HG03378 (cell line): ENCODE data around the gene TRMT1.
A peak's percentile ranks its signal among the peaks of the same experiment; 100 is the strongest.
"Not testable (repeated sequence)": the region's sequence is repeated elsewhere in the genome, so short reads cannot be mapped to it uniquely, and the experiment has no call there.

Experiments
- ATAC-seq: cut with Tn5 transposase; IDR thresholded peaks from one replicate; pipeline ENCODE4 v1.9.1; 2021; ENCODE audit warnings: mild to moderate bottlenecking, moderate library complexity; ENCODE audit not compliant: unreplicated experiment

Gene TRMT1

DNA sequence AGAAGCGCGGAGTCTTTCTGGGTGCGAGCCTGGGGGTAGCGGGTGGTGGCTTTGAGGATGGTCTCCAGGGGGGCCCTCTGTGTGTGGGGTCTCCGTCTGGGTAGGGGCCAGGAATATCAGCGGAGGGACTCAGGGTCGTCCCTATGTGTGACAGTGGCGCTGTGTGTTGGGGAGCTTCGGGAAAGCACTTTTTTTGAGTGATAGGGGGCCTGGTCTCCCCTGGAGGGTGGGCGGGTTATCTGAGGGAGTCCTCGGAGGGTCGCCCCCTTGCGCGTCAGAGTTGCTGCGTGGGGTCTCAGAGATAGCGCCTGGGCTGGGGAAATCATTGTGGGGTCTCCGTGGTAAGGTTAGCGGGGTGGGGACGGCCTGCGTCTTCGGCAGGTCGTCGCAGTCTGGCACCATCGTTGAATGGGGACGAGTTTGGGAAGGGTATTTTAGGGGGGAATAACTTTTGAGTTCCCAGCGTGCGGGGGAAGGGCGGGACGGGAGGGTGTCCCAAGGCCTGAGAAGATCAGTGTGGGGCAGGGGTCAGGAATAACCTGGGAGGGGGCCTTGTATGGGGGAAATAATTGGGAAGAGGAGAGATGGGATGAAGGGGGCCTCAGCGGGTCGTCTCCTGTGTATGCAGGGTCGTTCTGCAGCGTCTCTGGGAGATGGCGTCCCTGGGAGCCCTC, 34.5 kb upstream of the TRMT1 start:
- no peak for ATAC-seq

DNA sequence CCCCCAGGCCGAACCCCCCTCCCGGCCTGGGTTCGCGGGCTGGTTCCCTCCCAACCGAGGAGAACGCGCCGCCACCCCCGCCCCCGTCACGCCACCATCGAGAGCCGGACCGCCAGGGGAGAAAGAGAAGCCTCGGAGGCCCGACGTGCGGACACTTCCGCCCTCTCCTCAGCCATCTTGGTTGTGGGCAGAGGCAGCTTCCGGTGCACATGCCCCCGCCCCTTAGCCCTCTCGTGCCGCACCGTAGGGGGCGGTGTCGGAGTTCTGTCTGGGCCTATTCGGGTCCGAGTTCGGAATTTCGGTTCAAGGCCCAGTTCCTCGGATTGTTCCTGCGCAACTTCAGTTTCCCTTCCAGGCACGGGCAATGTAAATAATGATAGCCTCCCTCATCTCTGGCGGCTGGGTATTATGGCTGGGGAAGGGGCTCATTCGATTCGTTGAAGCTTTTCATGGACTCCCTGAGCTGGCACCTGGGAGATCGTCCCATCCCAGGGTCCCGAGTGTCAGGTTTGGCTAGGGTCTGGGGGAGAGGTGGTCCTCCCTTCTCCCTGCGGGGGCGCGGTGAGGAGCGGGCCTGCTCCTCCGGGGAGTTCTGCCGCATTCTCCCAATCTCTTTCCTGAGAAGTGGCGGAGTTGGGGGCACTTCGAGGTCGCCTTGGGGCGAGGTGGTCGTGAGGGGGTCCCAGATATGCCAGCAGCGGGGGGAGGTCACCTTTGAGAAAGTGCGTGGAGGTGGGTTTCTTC, 33.8 kb upstream of the TRMT1 start, which contains the start of the genes IER2 and STX10:
TSS of gene IER2 (plus strand) at position 225 of the 744 bp plus-strand sequence. CDS start 2,776 bp downstream, outside the sequence.
TSS of gene STX10 (minus strand) at position 189 of the 744 bp plus-strand sequence. CDS start 202 bp downstream, outside the sequence.
- peak; percentile 34 for ATAC-seq

DNA sequence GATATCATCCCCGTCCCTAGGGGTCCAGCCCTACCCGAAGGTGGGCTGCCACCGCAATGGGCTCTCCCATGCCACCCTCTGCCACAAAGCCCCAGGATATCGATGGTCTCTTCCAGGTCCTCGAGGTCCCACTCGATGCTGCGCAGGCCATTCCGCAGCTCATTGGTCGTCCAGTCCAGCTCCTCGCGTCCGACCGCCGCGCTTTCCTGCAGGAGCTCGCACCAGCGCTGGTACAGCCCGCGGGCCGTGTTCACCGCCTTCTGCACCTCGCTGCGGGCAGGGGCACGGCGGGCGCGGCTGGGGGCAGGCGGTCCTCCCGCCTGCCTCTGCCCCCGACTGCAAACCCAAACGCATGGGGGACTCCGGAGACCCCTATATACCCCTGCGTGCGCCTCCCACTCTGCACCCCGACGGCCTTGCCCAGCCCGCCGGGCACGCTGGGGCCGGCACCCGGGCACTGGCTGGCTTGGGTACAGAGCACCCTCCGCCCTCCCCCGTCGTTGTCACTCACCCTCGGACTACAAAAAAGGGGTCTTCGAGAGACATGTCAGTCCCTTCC, 33.2 kb upstream of the TRMT1 start:
- ATAC-seq, result no peak

DNA sequence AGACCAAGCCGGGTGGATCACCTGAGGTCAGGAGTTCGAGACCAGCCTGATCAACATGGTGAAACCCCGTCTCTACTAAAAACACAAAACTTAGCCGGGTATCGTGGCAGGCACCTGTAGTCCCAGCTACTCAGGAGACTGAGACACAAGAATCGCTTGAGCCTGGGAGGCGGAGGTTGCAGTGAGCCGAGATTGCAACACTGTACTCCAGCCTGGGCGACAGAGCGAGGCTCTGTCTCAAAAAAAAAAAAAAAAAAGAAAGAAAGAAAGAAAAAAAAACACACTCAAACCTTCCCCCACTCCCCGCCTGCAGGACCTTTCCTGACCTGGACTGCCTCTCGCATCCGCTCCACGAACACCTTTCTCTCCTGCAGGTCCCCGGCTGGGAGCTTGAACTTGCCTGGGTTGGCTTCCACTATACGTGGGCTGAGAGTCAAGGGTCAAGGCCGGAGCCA, 32.7 kb upstream of the TRMT1 start:
- ATAC-seq, result not testable (repeated sequence)

DNA sequence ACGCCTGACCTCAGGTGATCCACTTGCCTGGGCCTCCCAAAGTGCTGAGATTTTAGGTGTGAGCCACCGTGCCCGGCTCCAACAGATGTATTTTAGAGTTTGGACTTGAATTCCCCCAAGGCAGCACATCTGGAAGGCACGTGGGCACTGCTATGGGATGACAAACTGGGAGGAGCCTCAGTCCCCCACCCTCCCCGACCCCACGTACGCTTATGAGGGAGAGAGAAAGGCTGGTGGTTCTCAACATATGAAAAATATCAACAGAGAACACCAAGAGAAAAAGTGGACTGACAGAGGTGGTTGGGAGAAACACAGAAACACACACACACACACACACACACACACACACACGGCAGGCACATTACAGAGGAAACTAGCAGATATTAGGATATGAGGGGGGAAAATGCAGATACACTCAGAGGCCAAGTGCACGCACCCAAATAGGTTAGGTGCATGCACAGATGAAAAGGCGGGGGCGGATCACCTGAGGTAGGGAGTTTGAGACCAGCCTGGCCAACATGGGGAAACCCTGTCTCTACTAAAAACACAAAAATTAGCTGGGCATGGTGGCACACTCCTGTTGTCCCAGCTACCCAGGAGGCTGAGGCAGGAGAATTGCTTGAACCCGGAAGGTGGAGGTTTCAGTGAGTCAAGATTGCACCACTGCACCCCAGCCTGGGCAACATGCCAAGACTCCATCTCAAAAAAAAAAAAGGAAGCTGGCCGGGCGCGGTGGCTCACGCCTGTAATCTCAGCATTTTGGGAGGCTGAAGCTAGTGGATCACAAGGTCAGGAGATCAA, 30.4 kb upstream of the TRMT1 start:
- no peak for ATAC-seq

DNA sequence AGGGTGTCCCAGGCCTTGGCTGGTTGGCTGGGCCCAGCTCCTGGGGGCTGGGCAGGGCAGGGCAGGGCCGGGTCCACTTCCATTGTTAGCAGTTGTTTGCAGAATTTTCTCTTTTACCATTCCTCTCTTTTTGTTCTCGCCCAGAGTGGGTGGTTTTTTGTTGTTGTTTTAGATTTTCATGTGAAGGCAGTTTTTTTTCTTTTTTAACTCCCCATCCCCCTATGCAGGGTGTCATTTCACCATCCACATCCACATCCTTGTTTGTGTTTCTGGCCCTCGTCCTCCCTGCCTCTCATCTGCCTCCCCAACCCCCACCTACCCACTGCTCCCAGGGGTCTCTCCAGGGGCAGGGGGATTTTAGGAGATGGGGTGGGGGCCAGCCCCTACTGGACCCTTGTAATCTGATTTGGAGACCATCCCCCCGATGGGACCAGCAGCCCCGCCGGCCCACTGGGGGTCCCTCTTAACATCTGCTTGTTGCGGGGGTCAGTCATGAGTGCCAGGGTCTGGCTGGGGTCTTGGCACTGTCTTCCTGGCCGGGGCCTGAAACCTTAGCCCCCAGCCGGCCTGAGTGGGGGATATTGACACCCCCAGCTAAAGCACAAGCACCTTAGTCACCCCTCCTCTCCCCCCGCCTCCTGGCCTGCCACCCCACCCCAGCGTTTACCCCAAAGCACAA, 23.2 kb upstream of the TRMT1 start:
- no peak for ATAC-seq

DNA sequence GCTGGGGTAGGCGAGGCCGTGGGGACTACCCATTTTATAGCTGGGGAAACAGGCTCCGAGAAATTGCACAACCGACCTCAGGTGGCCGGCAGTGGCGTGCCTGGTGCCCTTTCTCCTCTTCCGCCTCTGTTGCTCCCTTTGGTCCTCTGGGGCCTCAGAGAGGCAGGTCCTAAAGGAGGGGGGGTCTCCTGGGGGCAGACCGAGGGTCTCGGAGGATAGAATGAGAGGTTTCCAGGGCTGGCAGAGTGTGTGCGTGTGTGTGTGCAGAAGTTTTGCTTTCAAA, 22.3 kb upstream of the TRMT1 start:
- ATAC-seq, result no peak

DNA sequence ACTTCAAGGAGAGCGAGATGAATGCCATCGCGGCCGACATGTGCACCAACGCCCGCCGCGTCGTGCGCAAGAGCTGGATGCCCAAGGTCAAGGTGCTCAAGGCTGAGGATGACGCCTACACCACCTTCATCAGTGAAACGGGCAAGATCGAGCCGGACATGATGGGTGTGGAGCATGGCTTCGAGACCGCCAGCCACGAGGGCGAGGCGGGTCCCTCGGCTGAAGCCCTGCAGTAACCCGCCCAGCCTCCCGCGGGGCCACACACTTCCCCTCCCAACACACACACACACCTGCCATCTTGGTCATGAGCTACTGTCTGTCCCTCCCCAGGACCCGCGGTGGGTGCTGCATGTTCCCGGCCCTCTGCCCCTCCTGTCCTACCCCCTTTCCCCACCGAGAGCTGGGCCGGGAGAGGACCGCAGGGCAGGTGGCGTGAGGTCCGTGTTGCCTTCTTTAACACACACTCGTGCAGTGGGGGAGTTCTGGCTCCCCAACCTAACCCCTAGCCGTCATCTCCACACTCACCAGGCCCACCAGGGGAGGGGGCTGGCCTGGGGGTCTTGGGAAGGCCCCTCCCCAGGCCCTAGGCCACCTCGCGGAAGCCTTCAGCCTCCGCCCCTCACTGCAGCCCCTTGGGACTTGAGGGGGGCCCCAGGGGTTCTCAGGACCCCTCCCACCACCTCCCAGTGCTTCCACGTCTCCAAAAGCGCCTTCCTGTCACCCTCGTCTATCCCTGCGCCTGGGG, 21.8 kb upstream of the TRMT1 start:
- ATAC-seq, result no peak

DNA sequence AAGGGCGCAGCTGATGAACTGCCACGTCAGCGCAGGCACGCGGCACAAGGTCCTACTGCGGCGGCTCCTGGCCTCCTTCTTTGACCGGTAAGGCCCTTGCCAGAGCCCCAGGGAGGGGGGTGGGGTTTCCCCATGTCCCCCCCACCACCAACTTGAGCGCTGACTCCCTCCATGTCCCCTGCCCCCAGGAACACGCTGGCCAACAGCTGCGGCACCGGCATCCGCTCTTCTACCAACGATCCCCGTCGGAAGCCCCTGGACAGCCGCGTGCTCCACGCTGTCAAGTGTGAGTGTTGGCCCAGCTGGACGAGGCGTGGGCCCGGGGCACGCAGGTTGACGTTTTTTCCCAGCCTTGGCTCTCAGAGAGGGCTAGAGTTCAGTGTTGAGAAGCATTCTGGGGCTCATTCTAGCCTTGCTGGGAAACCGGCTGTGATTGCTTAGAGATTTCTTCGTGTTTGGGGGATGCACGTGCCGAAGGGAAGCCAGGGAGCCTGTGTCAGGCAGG, 20.8 kb upstream of the TRMT1 start:
- no peak for ATAC-seq

DNA sequence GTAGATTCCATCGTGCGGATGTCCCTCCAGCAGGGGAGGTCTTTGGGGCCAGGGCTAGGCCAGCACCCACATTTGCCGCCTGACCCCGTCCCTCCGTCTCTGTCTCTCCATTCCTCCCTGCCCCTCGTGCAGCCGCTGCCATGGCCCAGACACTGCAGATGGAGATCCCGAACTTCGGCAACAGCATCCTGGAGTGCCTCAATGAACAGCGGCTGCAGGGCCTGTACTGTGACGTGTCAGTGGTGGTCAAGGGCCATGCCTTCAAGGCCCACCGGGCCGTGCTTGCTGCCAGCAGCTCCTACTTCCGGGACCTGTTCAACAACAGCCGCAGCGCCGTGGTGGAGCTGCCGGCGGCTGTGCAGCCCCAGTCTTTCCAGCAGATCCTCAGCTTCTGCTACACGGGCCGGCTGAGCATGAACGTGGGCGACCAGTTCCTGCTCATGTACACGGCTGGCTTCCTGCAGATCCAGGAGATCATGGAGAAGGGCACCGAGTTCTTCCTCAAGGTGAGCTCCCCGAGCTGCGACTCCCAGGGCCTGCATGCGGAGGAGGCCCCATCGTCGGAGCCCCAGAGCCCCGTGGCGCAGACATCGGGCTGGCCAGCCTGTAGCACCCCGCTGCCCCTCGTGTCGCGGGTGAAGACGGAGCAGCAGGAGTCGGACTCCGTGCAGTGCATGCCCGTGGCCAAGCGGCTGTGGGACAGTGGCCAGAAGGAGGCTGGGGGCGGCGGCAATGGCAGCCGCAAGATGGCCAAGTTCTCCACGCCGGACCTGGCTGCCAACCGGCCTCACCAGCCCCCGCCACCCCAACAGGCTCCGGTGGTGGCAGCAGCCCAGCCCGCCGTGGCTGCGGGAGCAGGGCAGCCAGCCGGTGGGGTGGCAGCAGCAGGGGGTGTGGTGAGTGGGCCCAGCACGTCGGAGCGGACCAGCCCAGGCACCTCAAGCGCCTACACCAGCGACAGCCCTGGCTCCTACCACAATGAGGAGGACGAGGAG, 18.8 kb upstream of the TRMT1 start:
- no peak for ATAC-seq

DNA sequence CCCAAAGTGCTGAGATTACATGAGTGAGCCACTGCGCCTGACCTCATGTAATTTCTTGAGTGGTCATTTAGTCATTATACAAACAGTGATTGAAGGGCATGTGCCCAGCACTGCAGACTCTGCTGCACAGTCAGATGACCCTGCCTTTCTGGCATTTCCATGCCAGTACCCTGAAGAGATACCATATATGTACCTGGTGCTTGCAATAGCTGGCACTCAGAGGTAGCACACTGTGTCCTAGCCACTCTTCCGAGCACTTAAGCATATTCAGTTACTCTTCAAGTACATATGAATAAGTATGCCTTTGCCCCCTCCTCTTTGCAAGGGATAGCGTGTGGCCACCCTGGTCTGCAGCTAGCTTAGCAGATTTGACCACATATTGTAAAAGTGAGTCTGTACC, 18.1 kb upstream of the TRMT1 start:
- no peak for ATAC-seq

DNA sequence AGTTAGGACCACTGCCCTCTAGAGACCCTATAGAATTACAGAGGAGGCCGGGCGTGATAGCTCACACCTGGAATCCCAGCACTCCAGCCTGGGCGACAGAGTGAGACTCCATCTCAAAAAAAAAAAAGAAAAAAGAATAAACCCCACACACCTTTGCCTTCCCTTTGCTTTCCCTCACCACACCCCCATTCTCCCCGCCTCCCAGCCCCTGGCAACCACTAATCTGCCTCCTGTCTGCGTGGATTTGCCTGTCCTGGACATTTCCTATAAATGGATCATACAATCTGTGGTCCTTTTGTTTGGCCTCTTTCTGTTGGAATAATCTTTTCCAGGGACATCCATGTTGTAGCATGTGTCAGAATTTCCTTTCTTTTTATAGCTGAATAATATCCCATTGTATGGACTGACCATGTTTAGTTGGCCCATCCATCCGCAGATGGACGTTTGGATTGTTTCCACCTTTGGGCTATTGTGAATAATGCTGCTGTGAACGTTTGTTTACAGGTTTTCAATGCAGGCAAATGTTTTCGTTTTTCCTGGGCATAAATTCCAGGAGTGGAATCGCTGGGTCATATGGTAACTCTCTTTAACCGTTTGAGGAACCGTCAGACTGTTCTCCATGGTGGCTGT, 16.8 kb upstream of the TRMT1 start:
- ATAC-seq, result no peak

DNA sequence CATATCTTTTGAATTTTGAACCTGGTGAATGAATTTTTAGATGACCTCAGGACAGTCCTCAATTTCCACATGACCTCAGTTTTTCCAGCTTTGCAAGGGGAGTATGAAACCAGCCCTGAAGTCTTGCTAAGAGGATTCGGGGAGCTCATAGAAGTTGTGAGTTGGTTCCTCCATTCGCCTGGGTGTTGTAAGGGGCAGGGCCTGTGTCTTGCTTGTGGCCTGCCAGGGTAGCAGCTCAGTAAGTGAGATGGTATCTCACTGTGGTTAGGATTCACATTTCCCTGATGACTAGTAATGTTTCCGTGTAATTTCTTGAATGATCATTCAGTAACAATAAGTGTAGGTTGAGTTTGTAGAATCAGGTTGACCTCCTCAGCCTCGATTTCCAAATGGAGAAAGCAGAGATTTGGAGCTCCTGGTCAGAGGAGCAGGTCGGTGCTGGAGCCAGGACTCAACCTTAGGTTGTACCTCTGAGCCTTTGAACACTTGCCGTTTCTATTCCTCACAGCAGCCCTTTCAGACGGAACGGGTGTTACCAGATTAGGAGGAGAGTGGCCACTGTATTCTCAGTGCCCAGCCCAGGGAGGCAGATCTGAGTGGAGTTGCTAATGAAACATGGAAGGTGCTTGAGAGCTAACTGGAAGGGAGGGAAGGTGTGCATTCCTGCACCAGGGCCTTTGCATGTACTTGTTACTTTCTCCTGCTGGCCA, 16.1 kb upstream of the TRMT1 start:
- ATAC-seq, result no peak

DNA sequence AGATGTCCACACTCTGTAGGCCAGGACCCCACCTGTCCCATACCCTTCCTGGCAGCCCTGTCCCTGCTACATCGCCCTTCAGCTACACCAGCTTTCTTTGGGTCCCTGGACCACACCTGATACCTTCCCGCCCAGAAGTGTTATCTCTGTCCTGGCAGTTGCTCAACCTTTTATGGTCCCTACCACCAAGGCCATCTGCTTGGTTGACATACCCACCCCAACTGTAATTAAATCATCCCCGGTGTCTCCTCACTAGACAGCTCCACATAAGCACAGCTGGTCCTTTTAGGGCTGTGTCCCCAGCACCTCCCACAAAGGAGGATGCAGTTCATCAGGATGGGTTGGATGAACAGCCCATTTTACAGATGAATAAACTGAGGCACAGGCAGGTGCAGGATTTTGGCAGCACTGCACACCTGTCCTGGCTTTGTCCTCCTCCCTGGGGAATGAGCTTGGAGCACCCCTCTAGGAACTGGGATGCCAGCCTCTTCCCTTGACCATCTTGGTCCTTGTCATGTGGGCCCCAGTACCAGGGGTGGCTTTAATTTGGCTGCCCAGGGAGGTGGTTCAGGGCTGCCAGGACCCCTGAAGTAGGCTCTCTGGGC, 14.4 kb upstream of the TRMT1 start:
- no peak for ATAC-seq

DNA sequence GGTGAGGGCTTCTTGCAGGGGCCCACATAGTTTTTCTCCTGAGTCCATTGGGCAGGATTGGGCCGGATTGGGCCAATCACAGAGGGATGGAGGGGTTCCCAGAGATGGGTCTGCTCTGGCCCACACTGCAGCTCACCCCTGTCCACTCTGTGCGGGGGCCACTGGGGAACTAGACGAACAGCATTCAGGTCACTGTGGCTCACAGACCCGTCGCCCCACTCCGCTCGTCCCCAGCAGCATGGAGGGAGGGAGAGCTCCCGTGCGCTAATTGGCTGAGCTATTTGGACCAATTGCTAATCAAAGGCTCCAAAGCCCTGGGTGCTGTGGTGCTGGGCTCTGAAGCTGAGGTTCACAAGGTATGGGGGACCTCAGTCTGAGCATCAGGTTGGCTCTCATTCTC, 12.8 kb upstream of the TRMT1 start:
- no peak for ATAC-seq

DNA sequence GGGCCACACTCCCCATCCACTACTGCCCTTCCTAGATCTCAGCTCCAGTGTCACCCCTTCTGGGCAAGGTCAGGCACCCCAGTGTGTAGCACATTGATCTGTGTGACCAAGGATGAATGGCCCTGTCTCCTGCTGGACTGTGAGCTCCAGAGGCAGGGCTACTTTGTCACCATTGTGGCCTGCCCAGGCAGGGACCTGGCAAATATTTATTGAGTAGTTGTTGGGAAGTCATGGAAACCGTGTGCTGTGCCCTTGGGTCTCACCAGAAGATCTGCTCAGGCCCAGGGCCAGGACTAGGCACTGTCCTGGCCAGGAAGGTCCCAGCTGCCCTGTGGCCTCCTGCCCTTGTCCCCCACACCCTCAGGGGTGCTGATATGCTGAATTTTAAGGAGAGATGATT, 12.0 kb upstream of the TRMT1 start:
- no peak for ATAC-seq
